Thyroid gland (tissue), 4 donors: Measurements from ENCODE around the gene ZBTB18. TPM values are rescaled to one million over a fixed set of nuclear protein-coding genes. Genes with fewer than 3 reads are reported as not detected.

Experiments used
- DNase-seq, 2 donors: peaks; one replicate each; pipeline ENCODE4 v3.0.0-alpha.2; 2019
- H3K27ac ChIP-seq, 3 donors: fragments of 200-600 bp; sonication (generic); 1 replicate in 2 of 3; 2 replicates in 1 of 3; pipeline ENCODE4 v1.5.1; 2016 to 2019; ENCODE audit warnings: mild to moderate bottlenecking in 1 of 3, moderate library complexity in 1 of 3
- H3K27me3 ChIP-seq: fragments of 200-600 bp; sonication (generic); one replicate; pipeline ENCODE4 v1.5.1; 2019
- H3K36me3 ChIP-seq, 2 donors: fragments of 200-600 bp; sonication (generic); one replicate each; pipeline ENCODE4 v1.5.1; 2016 to 2019
- H3K4me1 ChIP-seq, 2 donors: fragments of 200-600 bp; sonication (generic); one replicate each; pipeline ENCODE4 v1.5.1; 2017 to 2019
- H3K4me3 ChIP-seq, 3 donors: fragments of 200-600 bp; sonication (generic); replicated peaks in 1 of 3; 1 replicate in 2 of 3; 2 replicates in 1 of 3; pipeline ENCODE4 v1.5.1; 2016; ENCODE audit warnings: mild to moderate bottlenecking in 1 of 3
- H3K9me3 ChIP-seq: fragments of 200-600 bp; sonication (generic); one replicate; pipeline ENCODE4 v1.5.1; 2017
- POLR2A ChIP-seq, 2 donors: fragments of 450-650 bp; IDR thresholded peaks; one replicate each; pipeline ENCODE4 v1.6.1; 2017; ENCODE audit warnings: antibody characterized with exemption in 2 of 2, mild to moderate bottlenecking in 2 of 2, moderate library complexity in 1 of 2
- WGBS, 2 donors: methylation state at CpG; one replicate each; pipeline ENCODE4 v1.1.5; 2017; 5-methylcytosine and 5-hydroxymethylcytosine counted together
- intact Hi-C: fragments of 100-400 bp; cut with DNase I; formaldehyde crosslinking; loops from one replicate; pipeline ENCODE4 v1.15.1; 2023
- total RNA-seq, 4 donors: library from RNA; depleted of rRNA; stranded (reverse); fragments of >200 nt; gene quantifications; one replicate each; pipeline ENCODE4 v1.2.3, GENCODE V29; 2016
- TF ChIP-seq, protein P1 (sequence below), 6 experiments: fragments of 200-600 bp in 3 of 6; fragments of 450-650 bp in 3 of 6; sonication (generic) in 3 of 6; IDR thresholded peaks; one replicate each; pipeline ENCODE4 v1.5.1; 2016 to 2019; ENCODE audit warnings: antibody characterized with exemption in 6 of 6, mild to moderate bottlenecking in 2 of 6, inconsistent platforms in 1 of 6, moderate library complexity in 1 of 6

Gene ZBTB18
- total RNA-seq, 4 donors from 2014 or later = 15.5 to 20.6 (median 18.3) TPM

DNA sequence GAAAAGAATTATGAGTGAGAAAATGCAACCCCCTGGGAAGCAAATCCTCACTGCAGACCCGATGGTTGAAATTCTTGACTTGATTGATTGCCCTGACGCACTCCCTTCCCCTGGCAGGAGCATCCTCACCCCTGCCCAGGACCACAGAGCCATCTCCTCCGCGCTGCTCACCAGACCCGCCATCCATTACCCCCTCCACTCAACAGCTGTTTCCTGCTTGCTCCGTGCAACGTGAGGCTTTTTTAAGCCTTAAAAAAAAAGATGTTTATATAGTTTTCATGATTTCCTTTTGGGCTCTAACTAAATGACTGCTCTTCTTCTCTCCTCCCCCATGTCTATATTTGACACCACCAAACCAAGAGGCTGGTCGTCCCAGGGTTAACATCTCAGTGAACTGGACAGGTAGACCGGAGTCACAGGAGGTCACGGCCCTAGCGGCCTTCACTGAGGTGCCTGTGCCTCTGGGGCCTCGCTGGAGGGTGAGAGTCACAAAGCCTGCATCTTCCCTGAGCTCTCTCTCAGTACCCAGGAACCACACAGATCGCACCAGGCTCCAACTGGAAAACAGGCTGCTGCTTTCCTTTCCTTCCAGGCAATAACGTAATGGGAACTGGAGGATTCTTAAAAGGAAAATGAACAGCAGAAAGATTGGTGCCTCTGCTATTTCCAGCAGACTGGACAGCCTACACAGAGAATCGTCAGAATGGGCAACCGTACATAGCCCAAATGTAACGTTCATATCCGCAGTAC is 49.8 kb downstream of the ZBTB18 start:
- Histone ChIP-seq H3K4me3 (no peak overlapping the region), H3K27ac (no peak overlapping the region), H3K36me3 (no peaks in the 10 kb centered on the region), H3K9me3 (no peaks in the 10 kb centered on the region), H3K4me1 (no peaks in the 10 kb centered on the region), H3K27me3 (no peaks in the 10 kb centered on the region)
- intact Hi-C loops = no loop called here
- TF ChIP-seq, protein P1, sequence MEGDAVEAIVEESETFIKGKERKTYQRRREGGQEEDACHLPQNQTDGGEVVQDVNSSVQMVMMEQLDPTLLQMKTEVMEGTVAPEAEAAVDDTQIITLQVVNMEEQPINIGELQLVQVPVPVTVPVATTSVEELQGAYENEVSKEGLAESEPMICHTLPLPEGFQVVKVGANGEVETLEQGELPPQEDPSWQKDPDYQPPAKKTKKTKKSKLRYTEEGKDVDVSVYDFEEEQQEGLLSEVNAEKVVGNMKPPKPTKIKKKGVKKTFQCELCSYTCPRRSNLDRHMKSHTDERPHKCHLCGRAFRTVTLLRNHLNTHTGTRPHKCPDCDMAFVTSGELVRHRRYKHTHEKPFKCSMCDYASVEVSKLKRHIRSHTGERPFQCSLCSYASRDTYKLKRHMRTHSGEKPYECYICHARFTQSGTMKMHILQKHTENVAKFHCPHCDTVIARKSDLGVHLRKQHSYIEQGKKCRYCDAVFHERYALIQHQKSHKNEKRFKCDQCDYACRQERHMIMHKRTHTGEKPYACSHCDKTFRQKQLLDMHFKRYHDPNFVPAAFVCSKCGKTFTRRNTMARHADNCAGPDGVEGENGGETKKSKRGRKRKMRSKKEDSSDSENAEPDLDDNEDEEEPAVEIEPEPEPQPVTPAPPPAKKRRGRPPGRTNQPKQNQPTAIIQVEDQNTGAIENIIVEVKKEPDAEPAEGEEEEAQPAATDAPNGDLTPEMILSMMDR (IDR thresholded peaks at IDR 0.05) = no peak
- TF ChIP-seq POLR2A (IDR thresholded peaks at IDR 0.05) = no peak
- DNase-seq = no peak
- 45 to 60% methylated on average over 18 of the region's 18 CpGs for WGBS, 2 donors

DNA sequence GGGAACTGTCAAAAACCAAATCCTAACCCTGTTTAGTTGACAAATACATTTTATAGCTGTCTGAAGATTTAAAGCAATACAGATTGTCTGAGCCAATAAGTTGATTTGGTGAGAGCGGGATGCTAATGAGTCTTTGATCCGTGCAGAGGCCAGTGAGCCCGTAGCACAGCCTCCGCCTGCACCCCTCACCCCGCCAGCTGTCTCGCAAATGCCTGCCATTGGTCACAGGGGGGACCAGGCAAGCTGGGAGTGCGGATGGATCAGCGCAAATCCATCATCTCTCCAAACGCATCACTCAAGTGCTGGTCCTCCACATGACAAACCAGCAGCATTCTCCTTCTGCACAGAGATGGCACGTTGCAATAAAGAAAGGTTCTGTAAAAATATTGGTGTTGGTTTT is 51.0 kb downstream of the ZBTB18 start:
- no peaks in the 10 kb centered on the region for H3K4me1 ChIP-seq
- no peak overlapping the region for H3K27ac ChIP-seq
- no peaks in the 10 kb centered on the region for H3K27me3 ChIP-seq
- WGBS, 2 donors = 84 to 85% methylated on average over 10 of the region's 10 CpGs
- TF ChIP-seq POLR2A (IDR thresholded peaks at IDR 0.05) = no peak
- TF ChIP-seq, protein P1 (IDR thresholded peaks at IDR 0.05) = no peak
- intact Hi-C loops = no loop called here
- H3K4me3 ChIP-seq = no peak overlapping the region
- no peaks in the 10 kb centered on the region for H3K9me3 ChIP-seq
- DNase-seq = no peak
- H3K36me3 ChIP-seq = no peaks in the 10 kb centered on the region

DNA sequence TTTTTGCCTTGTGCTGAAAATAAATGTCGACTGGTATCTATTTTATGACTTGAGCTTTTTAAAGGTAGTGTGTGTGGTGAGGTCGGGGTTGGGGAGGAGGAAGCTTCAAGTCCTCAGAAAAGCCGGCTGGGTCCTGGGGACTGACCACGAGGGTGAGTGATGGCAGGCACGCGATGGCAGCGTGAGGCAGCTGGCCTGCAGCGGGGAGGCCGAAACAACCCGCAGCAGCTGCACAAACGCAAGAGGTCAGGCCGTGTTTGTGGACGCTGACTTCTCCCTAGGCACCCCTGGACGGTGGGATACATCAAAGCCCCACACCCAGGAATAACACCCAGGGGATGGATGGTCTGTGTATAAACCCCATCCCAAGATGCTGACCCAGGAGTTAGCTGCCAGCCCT is 51.4 kb downstream of the ZBTB18 start:
- Histone ChIP-seq H3K27ac (no peak overlapping the region), H3K27me3 (no peaks in the 10 kb centered on the region), H3K4me1 (no peaks in the 10 kb centered on the region), H3K36me3 (no peaks in the 10 kb centered on the region), H3K4me3 (no peak overlapping the region), H3K9me3 (no peaks in the 10 kb centered on the region)
- 73 to 75% methylated on average over 14 of the region's 14 CpGs for WGBS, 2 donors
- intact Hi-C loops = no loop called here
- TF ChIP-seq, protein P1 (IDR thresholded peaks at IDR 0.05) = no peak
- TF ChIP-seq POLR2A (IDR thresholded peaks at IDR 0.05) = no peak
- DNase-seq = no peak

DNA sequence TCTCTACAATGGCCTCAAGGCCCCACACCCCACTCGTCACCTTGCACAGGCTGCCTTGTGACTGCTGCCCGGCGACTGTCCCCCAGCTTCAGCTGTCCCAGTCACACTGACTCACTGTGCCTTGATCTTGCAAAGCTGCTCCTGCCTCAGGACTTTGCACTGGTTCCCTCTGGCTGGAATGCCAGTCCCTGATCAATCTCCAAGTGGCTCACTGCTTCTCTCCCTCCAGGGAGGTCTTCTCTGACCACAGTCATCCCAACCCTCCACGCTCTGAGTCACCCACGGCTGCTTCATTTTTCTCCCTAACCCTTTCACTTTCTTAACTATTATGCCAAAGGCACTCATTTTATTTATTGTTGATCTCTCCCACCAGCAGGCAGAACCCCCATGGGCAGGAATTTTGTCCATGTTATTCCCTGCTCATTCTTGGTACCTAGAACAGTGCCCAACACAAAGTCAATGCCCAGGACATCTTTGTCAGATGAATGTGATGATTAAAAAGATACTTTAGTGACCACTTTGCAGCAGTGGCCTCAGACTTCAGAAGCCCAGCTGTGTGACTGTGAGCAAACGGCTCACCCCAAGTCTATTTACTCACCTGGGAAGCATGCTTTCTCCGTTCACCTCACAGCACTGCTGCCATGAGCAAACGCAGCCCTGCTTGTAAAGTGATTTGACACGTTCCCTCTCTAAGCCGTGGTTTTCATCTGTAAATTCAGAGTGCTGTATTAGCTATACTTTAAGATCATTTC is 53.4 kb downstream of the ZBTB18 start:
- intact Hi-C loops = no loop called here
- WGBS, 2 donors = 67 to 69% methylated on average over 10 of the region's 10 CpGs
- Histone ChIP-seq H3K4me3 (no peak overlapping the region), H3K27ac (no peak overlapping the region), H3K27me3 (no peaks in the 10 kb centered on the region), H3K36me3 (no peaks in the 10 kb centered on the region), H3K9me3 (no peaks in the 10 kb centered on the region), H3K4me1 (no peaks in the 10 kb centered on the region)
- DNase-seq = no peak
- TF ChIP-seq, protein P1 (IDR thresholded peaks at IDR 0.05) = no peak
- no peak for TF ChIP-seq POLR2A (IDR thresholded peaks at IDR 0.05)

DNA sequence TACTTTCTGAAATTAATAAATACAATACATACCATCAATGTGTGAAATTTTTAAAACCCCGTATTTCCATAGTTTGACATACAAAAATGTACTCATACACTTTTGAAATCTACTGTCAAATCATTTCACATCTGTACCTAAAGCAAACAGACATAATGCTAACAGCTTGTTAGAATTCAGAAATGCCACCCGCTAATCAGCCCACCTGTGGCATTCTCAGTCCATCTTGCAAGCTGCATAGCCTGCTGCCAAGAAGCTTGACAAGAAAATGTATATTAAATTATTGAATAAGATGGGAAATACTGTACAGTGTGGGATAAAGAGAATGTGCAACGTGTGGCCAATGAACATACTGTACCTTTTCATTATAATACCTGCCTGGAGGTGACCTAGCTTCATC is 55.1 kb downstream of the ZBTB18 start:
- TF ChIP-seq, protein P1 (IDR thresholded peaks at IDR 0.05) = no peak
- no peak for TF ChIP-seq POLR2A (IDR thresholded peaks at IDR 0.05)
- Histone ChIP-seq H3K4me3 (no peak overlapping the region), H3K27me3 (no peaks in the 10 kb centered on the region), H3K27ac (no peak overlapping the region), H3K9me3 (no peaks in the 10 kb centered on the region), H3K36me3 (no peaks in the 10 kb centered on the region), H3K4me1 (no peaks in the 10 kb centered on the region)
- 82 to 83% methylated on average over 3 of the region's 3 CpGs for WGBS, 2 donors
- intact Hi-C loops = no loop called here
- no peak for DNase-seq
